ENCODE results near the gene CD59.
"Not testable (repeated sequence)": the region's sequence is repeated elsewhere in the genome, so short reads cannot be mapped to it uniquely, and the experiment has no call there.

Gene CD59

DNA sequence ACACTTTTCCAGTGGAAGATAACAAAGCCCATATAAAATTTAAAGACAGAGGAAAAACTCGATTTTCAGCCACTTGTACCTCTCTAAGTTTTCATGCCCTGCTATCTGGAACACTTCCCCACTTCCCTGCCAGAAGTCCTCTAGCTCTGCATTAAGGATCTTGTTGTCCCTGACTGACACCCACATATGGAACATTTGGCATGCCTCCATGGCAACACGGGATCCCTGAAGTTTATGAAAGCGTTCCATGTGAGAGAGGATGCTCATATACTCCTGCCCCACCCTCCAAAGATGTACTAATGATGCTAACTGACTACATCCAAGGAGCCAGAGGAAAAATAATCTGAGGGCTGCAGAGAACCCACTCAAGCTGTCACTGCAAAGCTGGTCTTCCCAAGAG lies 26.8 kb downstream of the CD59 start:
- TF ChIP-seq CTCF (IDR thresholded peaks at IDR 0.05; ENCODE audit: control extremely low read depth, extremely low read depth, low read depth, missing control alignments): no peak
- CTCF ChIA-PET: interaction anchor here (0.7 to 2.0 kb wide), 2 partner anchors 11 to 33 kb away, joined by 4 to 7 read pairs; no protein-coding TSS in a partner anchor
- no peak for DNase-seq (ENCODE audit: extremely low spot score)
- POLR2A ChIA-PET: no interaction called here

DNA sequence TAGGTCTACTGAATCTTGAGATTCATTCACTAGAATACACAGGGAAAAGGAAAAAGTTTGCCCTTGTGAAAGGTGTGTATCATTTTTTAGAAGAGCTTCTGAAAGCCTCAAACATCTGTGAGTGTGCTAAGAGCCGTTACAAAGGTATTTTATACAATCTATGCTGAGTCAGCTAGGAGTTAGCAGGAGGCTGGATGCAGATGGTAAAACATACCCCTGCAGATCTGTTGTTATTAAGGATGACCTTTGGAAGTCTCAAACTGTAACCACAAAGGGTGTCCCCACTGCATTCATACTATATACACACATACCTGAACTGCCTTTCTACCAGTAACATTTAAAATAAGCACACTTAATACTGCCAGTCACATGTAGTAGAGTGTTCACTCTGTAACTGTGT lies 27.2 kb downstream of the CD59 start:
- DNase-seq (ENCODE audit: extremely low spot score): no peak
- TF ChIP-seq CTCF (IDR thresholded peaks at IDR 0.05; ENCODE audit: control extremely low read depth, extremely low read depth, low read depth, missing control alignments): no peak
- POLR2A ChIA-PET: interaction anchor here (0.7 kb wide), 1 partner anchor 568 kb away, joined by 4 read pairs; no protein-coding TSS in a partner anchor
- CTCF ChIA-PET: interaction anchor here (2.0 to 2.6 kb wide), 2 partner anchors 33 to 34 kb away, joined by 7 to 8 read pairs; no protein-coding TSS in a partner anchor

DNA sequence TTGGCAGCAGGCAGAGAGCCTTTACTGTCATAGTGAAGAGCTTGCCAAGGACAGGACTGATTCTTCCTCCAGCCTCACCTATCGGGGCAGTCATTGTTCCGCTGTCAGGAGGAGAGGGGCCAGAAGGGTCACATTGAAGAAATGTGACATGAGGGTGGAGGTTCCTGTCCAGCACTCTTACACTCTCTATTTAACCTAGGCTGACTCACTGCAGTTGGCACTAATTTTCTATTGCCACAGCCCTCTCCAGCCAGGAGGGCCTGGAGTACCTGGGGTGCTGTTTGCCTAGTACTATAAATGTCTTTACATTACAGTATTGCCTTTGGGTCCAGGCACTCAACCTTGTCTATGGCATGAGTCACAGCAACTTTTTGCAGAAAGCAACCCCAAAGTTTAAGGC lies 28.4 kb downstream of the CD59 start:
- CTCF ChIA-PET: interaction anchor here (2.1 to 2.6 kb wide), 2 partner anchors 9 to 35 kb away, joined by 8 to 14 read pairs; no protein-coding TSS in a partner anchor
- DNase-seq (ENCODE audit: extremely low spot score); POLR2A ChIA-PET: not testable (repeated sequence)

GRCh38 chr11:33706966-33707365 lies 29.3 kb downstream of the CD59 start:
- no peak for TF ChIP-seq CTCF (IDR thresholded peaks at IDR 0.05; ENCODE audit: control extremely low read depth, extremely low read depth, low read depth, missing control alignments)
- ChIA-PET CTCF (interaction anchor here (0.9 to 2.6 kb wide), 5 partner anchors 9 to 36 kb away, joined by 3 to 14 read pairs (median 3); partner anchors contain the start of gene CD59), POLR2A (no interaction called here)
- no peak for DNase-seq (ENCODE audit: extremely low spot score)

DNA sequence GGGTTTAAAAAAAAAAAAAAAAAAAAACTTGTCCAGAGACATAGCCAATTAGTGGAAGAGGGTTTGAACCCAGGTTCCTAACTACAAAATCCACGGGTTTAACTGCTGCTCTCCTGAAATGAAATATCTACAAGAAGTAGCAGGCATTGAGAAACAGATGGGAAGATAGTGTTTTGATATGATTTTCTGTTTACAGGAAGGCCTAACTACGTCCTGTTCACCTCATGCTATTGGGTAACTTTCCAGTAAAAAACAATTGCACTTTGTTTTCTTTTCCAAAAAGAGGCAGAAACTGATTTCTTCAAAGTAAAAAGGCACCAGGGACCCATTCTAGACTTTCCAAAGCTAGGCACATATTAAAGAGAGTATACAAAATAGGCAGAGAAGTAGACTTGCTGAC lies 29.7 kb downstream of the CD59 start:
- TF ChIP-seq CTCF (IDR thresholded peaks at IDR 0.05; ENCODE audit: control extremely low read depth, extremely low read depth, low read depth, missing control alignments): no peak
- no peak for DNase-seq (ENCODE audit: extremely low spot score)
- ChIA-PET CTCF (interaction anchor here (0.9 to 2.8 kb wide), 6 partner anchors 10 to 36 kb away, joined by 3 to 17 read pairs (median 6); partner anchors contain the start of gene CD59), POLR2A (no interaction called here)

- DNase-seq (ENCODE audit: extremely low spot score): no peak
These were observed 31.8 kb downstream of the CD59 start for GRCh38 chr11:33704240-33705002.

More at GRCh38 chr11:33704240-33705002, 31.8 kb downstream of the CD59 start:
- ChIA-PET POLR2A (no interaction called here), CTCF (interaction anchor here (1.6 to 5.4 kb wide), 3 partner anchors 10 to 38 kb away, joined by 6 to 36 read pairs (median 17); no protein-coding TSS in a partner anchor)
- no peak for TF ChIP-seq CTCF (IDR thresholded peaks at IDR 0.05; ENCODE audit: control extremely low read depth, extremely low read depth, low read depth, missing control alignments)
